Activated naive CD4-positive, alpha-beta T cell treated with anti-CD3 and anti-CD28 coated beads, Interleukin-2, amount 50 U/mL, for 16 hours (primary cell): ENCODE measurements around the gene INVS.

ENCODE experiments used
- DNase-seq: peaks from one replicate; pipeline ENCODE4 v3.0.0-alpha.2; 2020

The INVS gene

GRCh38 chr9:100350188-100350587 is 251.1 kb downstream of the INVS start:
- DNase-seq: no peak
